GM12873 (cell line): ENCODE measurements around the gene HNRNPK.

Source experiments
- CTCF ChIP-seq: IDR thresholded peaks from 2 replicates; pipeline ENCODE4 v1.5.1; 2012; ENCODE audit warnings: low read depth, mild to moderate bottlenecking, moderate library complexity, low read length, control low read depth; ENCODE audit not compliant: insufficient read depth; ENCODE audit errors: missing control alignments

HNRNPK gene

GRCh38 chr9:83975300-83975699 is 4.7 kb downstream of the HNRNPK start:
- TF ChIP-seq CTCF = no peak

- no peak for TF ChIP-seq CTCF
These were observed 7.7 kb downstream of the HNRNPK start for GRCh38 chr9:83972286-83972685.

GRCh38 chr9:83971485-83971884 is 8.5 kb downstream of the HNRNPK start:
- TF ChIP-seq CTCF = no peak

GRCh38 chr9:83969602-83970001 is 10.4 kb downstream of the HNRNPK start:
- TF ChIP-seq CTCF = no peak

GRCh38 chr9:83967073-83967472 is 12.9 kb downstream of the HNRNPK start:
- TF ChIP-seq CTCF = no peak

- no peak for TF ChIP-seq CTCF
These were observed 13.8 kb downstream of the HNRNPK start for GRCh38 chr9:83966209-83966582.

- TF ChIP-seq CTCF = no peak
These were observed 14.4 kb downstream of the HNRNPK start for GRCh38 chr9:83965350-83966208.

GRCh38 chr9:83964973-83965349 is 15.1 kb downstream of the HNRNPK start:
- no peak for TF ChIP-seq CTCF
